Stimulated activated CD4-positive, alpha-beta T cell treated with anti-CD3 and anti-CD28 coated beads, Interleukin-15, amount 100 ng/mL, for 24 hours (primary cell): ENCODE data around the gene PYY.
"Not testable (repeated sequence)": the region's sequence is repeated elsewhere in the genome, so short reads cannot be mapped to it uniquely, and the experiment has no call there.

Experiments used
- DNase-seq: peaks from one replicate; pipeline ENCODE4 v3.0.0-alpha.2; 2020

The PYY gene

DNA sequence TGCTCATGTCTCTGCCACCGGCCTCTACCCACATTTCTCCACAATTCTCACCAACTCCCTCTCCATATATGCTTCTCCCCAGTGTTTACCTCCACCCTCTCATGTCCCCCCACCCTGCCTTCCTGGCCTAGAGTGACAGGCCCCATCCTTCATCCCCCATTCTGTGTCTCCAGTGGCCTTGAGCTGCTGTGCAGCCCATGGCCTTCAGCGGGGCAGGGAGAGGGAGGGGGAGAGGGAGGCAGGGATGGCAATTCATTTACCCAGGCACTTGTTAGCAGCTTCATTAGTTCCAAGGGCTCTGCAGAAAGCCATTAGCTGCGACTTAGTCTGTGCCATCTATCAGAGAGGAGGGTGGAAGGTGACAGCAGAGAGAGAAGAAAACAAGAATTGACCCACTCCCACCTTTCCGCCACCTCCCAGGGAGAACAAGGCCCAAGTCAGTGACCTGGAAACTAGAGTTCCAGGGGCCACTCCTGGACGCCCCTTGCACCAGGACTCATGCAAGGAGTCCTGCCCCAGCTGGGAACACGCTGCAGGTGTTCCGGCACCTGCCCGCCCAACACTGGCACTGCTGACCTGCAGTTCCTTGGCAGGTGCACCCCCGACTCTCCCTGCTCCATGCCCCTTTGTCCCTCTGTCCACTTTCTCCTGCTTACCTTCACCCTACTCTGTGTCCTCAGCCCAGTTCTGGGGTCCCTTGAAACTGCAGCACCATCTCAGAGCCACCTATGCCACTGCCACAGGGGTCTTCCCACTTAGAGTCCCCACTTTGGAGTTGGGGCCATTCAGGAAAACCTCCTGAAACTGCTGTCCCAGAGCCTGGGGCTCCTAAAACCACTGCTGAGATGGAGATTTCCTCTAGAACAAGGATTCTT is 23.5 kb upstream of the PYY start:
- no peak for DNase-seq

- no peak for DNase-seq
These were observed 22.2 kb upstream of the PYY start for GRCh38 chr17:43975898-43976297.

GRCh38 chr17:43974382-43975266 is 20.9 kb upstream of the PYY start:
- no peak for DNase-seq

DNA sequence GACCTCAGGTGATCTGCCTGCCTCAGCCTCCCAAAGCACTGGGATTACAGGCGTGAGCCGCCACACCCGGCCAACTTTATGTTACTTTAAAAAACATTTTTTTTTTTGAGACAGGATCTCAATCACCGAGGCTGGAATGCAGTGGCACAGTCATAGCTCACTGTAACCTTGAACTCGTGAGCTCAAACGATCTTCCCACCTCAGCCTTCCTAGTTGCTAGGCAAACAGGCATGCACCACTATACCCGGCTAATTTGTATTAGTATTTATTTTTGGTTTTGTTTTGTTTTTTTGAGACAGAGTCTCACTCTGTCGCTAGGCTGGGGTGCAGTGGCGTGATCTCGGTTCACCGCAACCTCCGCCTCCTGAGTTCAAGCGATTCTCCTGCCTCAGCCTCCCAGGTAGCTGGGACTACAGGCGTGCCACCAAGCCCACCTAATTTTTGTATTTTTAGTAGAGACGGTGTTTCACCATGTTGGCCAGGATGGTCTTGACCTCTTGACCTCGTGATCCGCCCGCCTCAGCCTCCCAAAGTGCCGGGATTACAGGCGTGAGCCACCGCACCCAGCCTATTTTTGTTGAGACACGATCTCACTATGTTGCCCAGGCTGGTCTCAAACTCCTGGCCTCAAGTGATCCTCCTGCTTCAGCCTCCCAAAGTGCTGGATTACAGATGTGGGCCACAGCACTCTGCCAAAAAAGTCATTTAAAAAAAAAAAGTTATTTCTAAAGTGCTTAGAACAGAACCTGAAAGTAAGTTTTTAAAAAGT is 18.9 kb upstream of the PYY start:
- DNase-seq, result not testable (repeated sequence)

GRCh38 chr17:43971436-43971835 is 17.7 kb upstream of the PYY start:
- not testable (repeated sequence) for DNase-seq

GRCh38 chr17:43970366-43970765 is 16.6 kb upstream of the PYY start:
- no peak for DNase-seq

DNA sequence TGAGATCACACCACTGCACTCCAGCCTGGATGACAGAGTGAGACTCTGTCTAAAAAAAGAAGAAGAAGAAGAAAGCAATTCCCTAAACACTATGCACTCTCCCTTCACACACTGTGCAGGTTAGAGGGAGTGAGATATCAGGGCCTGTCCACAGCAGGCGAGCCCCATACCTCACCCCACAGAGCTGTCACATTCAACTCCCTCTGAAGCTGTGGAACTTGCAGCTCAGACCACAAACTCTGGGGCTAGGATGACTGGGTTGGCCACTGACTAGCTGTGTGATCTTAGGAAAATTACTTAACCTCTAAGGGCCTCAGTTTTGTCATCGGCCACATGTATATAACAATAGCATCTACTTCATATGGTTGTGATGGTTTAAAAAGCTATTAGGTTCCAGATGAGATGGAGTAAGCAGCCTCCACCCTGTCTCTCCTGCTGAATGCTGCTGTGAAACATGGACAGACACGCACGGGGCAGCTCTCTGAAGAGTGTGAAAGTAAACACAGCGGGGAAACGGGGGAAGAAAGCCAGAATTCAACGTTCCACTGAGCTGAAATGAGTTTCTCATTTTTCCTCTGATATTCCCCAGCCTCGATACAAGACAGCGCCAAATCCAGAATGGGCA is 13.6 kb upstream of the PYY start:
- no peak for DNase-seq

GRCh38 chr17:43966276-43966675 is 12.5 kb upstream of the PYY start:
- no peak for DNase-seq

DNA sequence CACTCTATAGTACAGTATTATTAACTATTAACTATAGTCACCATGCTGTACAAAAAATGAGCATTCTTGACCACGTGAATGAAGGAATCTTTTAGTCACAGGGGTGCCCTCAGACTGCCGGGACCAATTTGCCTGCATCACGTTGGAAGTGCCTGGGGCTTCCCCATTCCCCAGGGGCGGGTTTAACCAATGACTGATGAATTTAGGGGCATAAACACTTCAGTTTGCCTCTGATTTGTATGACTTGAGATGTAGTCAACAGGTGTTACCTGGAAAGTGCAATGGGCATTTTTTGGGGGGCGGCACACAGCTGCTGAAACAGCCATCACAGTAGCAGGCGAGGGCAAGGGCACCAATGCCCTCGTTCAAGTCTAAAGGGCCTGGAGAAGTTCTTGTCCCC is 8.7 kb upstream of the PYY start:
- no peak for DNase-seq

DNA sequence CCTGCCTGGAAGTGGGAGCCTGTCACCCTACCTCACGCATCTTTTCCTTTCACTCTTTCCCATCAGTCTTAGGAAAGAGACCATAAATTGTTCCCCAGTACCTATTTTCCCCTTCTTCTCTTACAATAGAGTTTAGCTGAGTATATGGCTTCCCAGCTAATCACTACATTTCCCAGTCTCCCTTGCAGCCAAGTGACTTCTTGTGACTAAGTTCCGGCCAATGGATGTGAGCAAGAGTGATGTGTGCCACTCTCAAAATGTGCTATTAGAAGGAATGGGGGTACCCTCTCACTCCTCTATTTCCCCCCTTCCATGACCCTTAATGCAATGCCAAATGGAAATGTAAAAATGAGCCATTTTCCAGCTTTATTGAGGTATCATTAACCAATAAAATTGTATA is 8.2 kb upstream of the PYY start:
- no peak for DNase-seq

- not testable (repeated sequence) for DNase-seq
These were observed 7.6 kb upstream of the PYY start for GRCh38 chr17:43961292-43961691.

DNA sequence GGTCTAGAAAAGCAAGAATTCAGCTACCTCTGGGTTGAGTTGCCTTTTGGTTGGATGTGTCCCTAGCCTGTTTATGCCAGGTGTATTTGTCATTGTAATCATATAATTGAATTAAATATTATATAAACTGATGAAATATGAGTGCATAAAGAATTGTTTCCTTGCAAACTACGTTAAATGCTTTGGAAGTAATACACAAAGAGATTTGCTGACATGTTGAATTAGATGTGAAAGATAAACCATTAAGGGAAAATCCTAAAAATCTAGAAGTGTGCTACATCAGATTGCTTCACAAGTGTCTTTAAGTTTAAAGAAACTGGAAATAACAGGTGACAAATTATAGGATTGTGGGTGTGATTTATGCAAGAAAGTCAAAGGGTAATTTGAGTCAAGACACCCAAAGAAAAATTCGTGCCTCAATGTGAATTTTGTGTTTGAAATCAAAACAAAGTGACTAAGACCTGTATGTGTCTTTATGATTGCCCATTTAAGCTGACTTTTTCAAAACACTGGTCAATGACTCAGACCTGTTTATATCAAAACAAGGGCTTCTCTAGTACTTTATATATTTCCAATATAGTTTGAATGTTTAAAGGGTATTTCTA is 5.1 kb upstream of the PYY start:
- no peak for DNase-seq

DNA sequence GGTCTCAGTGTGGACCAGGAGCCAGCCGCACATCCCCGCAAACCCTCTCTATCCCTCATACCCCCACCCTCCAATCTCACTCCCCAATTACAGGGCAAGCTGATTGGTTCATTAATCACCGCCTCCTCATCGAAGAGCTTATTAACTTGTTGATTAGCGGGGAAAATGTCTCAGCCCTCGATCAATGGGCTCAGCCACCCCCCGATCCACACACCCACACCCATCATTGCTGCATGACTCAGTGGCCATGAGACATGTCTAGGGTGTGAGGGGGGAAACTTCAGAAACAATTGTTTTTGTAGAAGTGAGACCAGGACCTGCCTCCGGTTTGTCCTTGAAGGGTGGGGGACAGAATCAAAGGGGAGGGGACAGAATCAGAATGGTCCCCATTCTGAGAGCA is 2.5 kb upstream of the PYY start:
- no peak for DNase-seq

- no peak for DNase-seq
These were observed 745 bp downstream of the PYY start for GRCh38 chr17:43952724-43953666.

GRCh38 chr17:43952351-43952723 is 1.4 kb downstream of the PYY start:
- no peak for DNase-seq

GRCh38 chr17:43951750-43952149 is 2.0 kb downstream of the PYY start:
- no peak for DNase-seq

GRCh38 chr17:43950554-43950953 is 3.2 kb downstream of the PYY start:
- no peak for DNase-seq

- DNase-seq, result no peak
These were observed 4.0 kb downstream of the PYY start for GRCh38 chr17:43949781-43950180.

- no peak for DNase-seq
These were observed 7.0 kb downstream of the PYY start for GRCh38 chr17:43946781-43947180.

- DNase-seq, result no peak
These were observed 8.5 kb downstream of the PYY start for GRCh38 chr17:43945074-43945829.
